ENCODE measurements around the gene ALCAM. TPM values are rescaled to one million over a fixed set of nuclear protein-coding genes. Genes with fewer than 3 reads are reported as not detected.

ALCAM gene
- total RNA-seq, 2 donors from 2014 or later = 32.2 to 91.2 TPM

GRCh38 chr3:105521770-105522169, 155.1 kb downstream of the ALCAM start:
- DNase-seq (ENCODE audit: low spot score) = no peak
- Histone ChIP-seq H3K4me3 (no peak overlapping the region), H3K4me1 (replicated peaks) (no peaks in the 10 kb centered on the region), H3K27me3 (replicated peaks; ENCODE audit: insufficient read depth) (no peaks in the 10 kb centered on the region), H3K36me3 (no peaks in the 10 kb centered on the region), H3K27ac (no peak overlapping the region), H3K9me3 (no peaks in the 10 kb centered on the region)
- no peak for TF ChIP-seq POLR2AphosphoS5 (IDR thresholded peaks at IDR 0.05)
- TF ChIP-seq, protein P1, sequence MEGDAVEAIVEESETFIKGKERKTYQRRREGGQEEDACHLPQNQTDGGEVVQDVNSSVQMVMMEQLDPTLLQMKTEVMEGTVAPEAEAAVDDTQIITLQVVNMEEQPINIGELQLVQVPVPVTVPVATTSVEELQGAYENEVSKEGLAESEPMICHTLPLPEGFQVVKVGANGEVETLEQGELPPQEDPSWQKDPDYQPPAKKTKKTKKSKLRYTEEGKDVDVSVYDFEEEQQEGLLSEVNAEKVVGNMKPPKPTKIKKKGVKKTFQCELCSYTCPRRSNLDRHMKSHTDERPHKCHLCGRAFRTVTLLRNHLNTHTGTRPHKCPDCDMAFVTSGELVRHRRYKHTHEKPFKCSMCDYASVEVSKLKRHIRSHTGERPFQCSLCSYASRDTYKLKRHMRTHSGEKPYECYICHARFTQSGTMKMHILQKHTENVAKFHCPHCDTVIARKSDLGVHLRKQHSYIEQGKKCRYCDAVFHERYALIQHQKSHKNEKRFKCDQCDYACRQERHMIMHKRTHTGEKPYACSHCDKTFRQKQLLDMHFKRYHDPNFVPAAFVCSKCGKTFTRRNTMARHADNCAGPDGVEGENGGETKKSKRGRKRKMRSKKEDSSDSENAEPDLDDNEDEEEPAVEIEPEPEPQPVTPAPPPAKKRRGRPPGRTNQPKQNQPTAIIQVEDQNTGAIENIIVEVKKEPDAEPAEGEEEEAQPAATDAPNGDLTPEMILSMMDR (IDR thresholded peaks at IDR 0.05) = no peak
- TF ChIP-seq POLR2A (IDR thresholded peaks at IDR 0.05) = no peak
- intact Hi-C loops (cut with DNase I) = no loop called here
- 52% methylated on average over 2 of the region's 2 CpGs for WGBS

DNA sequence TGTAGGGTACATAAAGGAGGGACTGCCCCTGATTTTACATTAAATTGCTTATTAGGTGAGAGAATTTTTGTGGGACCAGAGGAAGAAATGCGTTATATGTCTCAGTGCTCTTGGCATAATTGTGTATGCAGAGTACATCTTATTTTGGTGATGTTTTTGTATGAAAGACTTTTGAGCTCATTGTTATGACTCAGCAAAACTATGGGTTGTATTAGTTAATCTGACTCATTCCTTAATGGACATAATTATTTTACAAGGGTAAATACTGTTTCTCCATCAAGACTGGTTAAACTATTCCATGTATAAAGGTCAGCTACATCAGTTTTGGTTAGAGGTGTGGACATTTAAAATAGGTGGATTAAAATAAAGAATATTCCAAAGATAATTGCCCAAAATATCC, 156.8 kb downstream of the ALCAM start:
- 90% methylated on average over 1 of the region's 1 CpG for WGBS
- TF ChIP-seq POLR2AphosphoS5 (IDR thresholded peaks at IDR 0.05) (no peak), POLR2A (IDR thresholded peaks at IDR 0.05) (no peak)
- TF ChIP-seq, protein P1 (IDR thresholded peaks at IDR 0.05) = no peak
- Histone ChIP-seq H3K27me3 (replicated peaks; ENCODE audit: insufficient read depth) (no peaks in the 10 kb centered on the region), H3K4me3 (no peak overlapping the region), H3K4me1 (replicated peaks) (no peaks in the 10 kb centered on the region), H3K36me3 (no peaks in the 10 kb centered on the region), H3K27ac (no peak overlapping the region), H3K9me3 (no peaks in the 10 kb centered on the region)
- intact Hi-C loops (cut with DNase I) = no loop called here
- DNase-seq (ENCODE audit: low spot score) = no peak

DNA sequence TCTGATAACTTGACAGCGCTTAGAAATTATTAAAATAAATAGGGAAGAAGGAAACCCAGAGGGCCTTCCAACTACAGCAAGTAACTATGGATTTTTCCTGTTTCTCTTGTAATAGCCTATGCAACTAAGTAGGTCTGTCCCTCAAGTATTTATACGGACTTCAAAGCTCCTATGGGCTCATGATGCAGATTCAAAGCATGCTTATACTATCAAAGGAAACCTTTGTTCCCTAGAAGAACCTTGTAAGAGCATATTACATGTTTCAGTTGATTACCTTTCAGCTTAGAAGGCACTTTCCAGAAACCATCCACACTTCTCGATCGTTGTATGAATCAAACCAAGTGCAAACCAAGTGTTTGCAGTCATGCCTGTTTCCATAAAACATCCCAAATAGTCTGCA, 158.8 kb downstream of the ALCAM start:
- no peak overlapping the region for H3K27ac ChIP-seq
- no peak for DNase-seq (ENCODE audit: low spot score)
- TF ChIP-seq POLR2AphosphoS5 (IDR thresholded peaks at IDR 0.05) = no peak
- TF ChIP-seq, protein P1 (IDR thresholded peaks at IDR 0.05) = no peak
- TF ChIP-seq POLR2A (IDR thresholded peaks at IDR 0.05) = no peak
- H3K4me3 ChIP-seq = no peak overlapping the region
- H3K27me3 ChIP-seq (replicated peaks; ENCODE audit: insufficient read depth) = no peaks in the 10 kb centered on the region
- H3K36me3 ChIP-seq = no peaks in the 10 kb centered on the region
- H3K4me1 ChIP-seq (replicated peaks) = no peaks in the 10 kb centered on the region
- intact Hi-C loops (cut with DNase I) = no loop called here
- no peaks in the 10 kb centered on the region for H3K9me3 ChIP-seq
- WGBS = 82% methylated on average over 4 of the region's 4 CpGs

DNA sequence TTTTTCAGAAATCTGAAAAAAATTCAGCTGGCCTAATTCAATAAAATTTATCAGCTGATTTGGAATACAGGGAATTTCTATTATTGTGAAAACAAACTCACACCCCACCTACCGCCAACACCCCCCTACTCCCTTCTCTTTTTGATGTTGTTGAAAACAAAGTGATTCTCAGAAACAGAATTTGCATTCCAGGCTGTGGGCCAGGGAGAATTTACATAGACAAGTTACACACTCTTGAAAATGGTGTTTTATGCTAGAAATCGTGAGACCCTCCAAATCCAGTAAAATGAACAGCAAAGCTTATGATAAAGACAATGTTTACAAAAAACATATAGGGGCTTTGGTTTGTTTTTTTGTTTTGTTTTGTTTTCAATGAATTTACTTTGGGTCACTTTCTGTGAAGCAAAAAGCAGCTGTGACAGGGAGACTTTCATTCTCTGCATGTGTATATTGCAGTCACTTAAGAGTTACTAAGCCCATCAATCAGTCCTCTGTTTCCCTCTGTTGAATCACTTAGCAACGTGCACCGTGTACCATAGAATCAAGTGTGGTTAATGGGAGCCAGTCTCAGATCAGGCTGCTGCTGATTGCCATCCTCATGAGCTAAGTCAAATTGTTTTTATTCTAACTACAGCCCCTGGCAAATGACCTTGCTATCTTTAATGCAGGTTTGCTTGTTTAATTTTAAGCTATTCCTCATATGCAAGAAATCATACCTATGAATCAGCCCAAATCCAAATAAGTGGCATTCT, 159.8 kb downstream of the ALCAM start:
- H3K36me3 ChIP-seq = no peaks in the 10 kb centered on the region
- H3K4me1 ChIP-seq (replicated peaks) = no peaks in the 10 kb centered on the region
- intact Hi-C loops (cut with DNase I) = no loop called here
- TF ChIP-seq, protein P1 (IDR thresholded peaks at IDR 0.05) = no peak
- TF ChIP-seq POLR2AphosphoS5 (IDR thresholded peaks at IDR 0.05) = no peak
- no peak for TF ChIP-seq POLR2A (IDR thresholded peaks at IDR 0.05)
- H3K4me3 ChIP-seq = no peak overlapping the region
- WGBS = 70% methylated on average over 4 of the region's 4 CpGs
- no peak overlapping the region for H3K27ac ChIP-seq
- H3K27me3 ChIP-seq (replicated peaks; ENCODE audit: insufficient read depth) = no peaks in the 10 kb centered on the region
- no peak for DNase-seq (ENCODE audit: low spot score)
- H3K9me3 ChIP-seq = no peaks in the 10 kb centered on the region

GRCh38 chr3:105527535-105527934, 160.8 kb downstream of the ALCAM start:
- no peaks in the 10 kb centered on the region for H3K4me1 ChIP-seq (replicated peaks)
- no peaks in the 10 kb centered on the region for H3K27me3 ChIP-seq (replicated peaks; ENCODE audit: insufficient read depth)
- intact Hi-C loops (cut with DNase I) = no loop called here
- no peak overlapping the region for H3K27ac ChIP-seq
- H3K4me3 ChIP-seq = no peak overlapping the region
- TF ChIP-seq, protein P1 (IDR thresholded peaks at IDR 0.05) = no peak
- no peak for TF ChIP-seq POLR2AphosphoS5 (IDR thresholded peaks at IDR 0.05)
- no peak for TF ChIP-seq POLR2A (IDR thresholded peaks at IDR 0.05)
- no peak for DNase-seq (ENCODE audit: low spot score)
- H3K36me3 ChIP-seq = no peaks in the 10 kb centered on the region
- no peaks in the 10 kb centered on the region for H3K9me3 ChIP-seq
